H1 (cell line): Measurements from ENCODE around the gene COL4A2. TPM values are rescaled to one million over a fixed set of nuclear protein-coding genes. Genes with fewer than 3 reads are reported as not detected.

Source experiments
- RAD21 ChIP-seq, 2 experiments: IDR thresholded peaks in 1 of 2; conservative IDR thresholded peaks in 1 of 2; 2 replicates each; pipeline ENCODE4 v1.6.1; 2011; ENCODE audit warnings: low read depth in 2 of 2, low read length in 2 of 2, improper control_type of control experiment in 1 of 2, inconsistent platforms in 1 of 2, mild to moderate bottlenecking in 1 of 2, moderate library complexity in 1 of 2
- SIX5 ChIP-seq: IDR thresholded peaks from 2 replicates; pipeline ENCODE4 v1.6.1; 2011; ENCODE audit warnings: mild to moderate bottlenecking, low read depth, low read length
- USF2 ChIP-seq: IDR thresholded peaks from 2 replicates; pipeline ENCODE4 v1.6.1; 2011; ENCODE audit warnings: low read length, improper control_type of control experiment
- polyA plus RNA-seq, 7 experiments: library from polyadenylated mRNA; depleted of rRNA in 3 of 7; stranded (reverse) in 5 of 7; unstranded in 2 of 7; fragments of >200 nt in 5 of 7; fragments of 200-250 nt in 2 of 7; gene quantifications; 1 replicate in 5 of 7; 2 replicates in 1 of 7; 4 replicates in 1 of 7; pipeline versions ENCODE4 v1.2.1 to v1.2.3, GENCODE V29; 2011 to 2013; ENCODE audit warnings: missing spikeins in 2 of 7, mixed read lengths in 2 of 7
- total RNA-seq: library from RNA; stranded (reverse); fragmentation: NEBNext Ultra II Directional; extraction: Animal tissue kit (Norgen Biotek cat#: 25700); gene quantifications from 2 replicates; pipeline ENCODE4 v1.2.1, GENCODE V29; 2021

Gene COL4A2
- total and polyA plus RNA-seq, 2 of the 8 experiments (the other 6 are each of a cell fraction or from before 2014, with no cell fraction given) = 80.4 to 87.3 TPM

GRCh38 chr13:110283736-110284517, 23.2 kb upstream of the COL4A2 start (continued):
- no peak for TF ChIP-seq RAD21 (IDR thresholded peaks at IDR 0.05 in 1 of 2, conservative IDR thresholded peaks at IDR 0.05 in 1 of 2; ENCODE audit: low read depth in 2 of 2, low read length in 2 of 2)
- TF ChIP-seq USF2 = no peak
- no peak for TF ChIP-seq SIX5
- TF ChIP-seq, all 59 proteins: peak for 0
